Spleen (tissue), 11 donors: ENCODE measurements around the gene KRT39. TPM values are rescaled to one million over a fixed set of nuclear protein-coding genes. Genes with fewer than 3 reads are reported as not detected.

Source experiments
- DNase-seq: peaks from one replicate; pipeline ENCODE4 v3.0.0-alpha.2; 2020
- H3K27ac ChIP-seq, 8 donors: fragments of 200-600 bp; sonication (generic) in 7 of 8; 1 replicate in 4 of 8; 2 replicates in 4 of 8; pipeline versions ENCODE4 v1.5.0 to v1.8.0; 2016 to 2021; ENCODE audit warnings: inconsistent platforms in 4 of 8, mild to moderate bottlenecking in 4 of 8, moderate library complexity in 1 of 8
- H3K27me3 ChIP-seq, 7 donors: fragments of 200-600 bp; sonication (generic) in 6 of 7; replicated peaks in 1 of 7; 1 replicate in 4 of 7; 2 replicates in 3 of 7; pipeline versions ENCODE4 v1.5.0 to v1.8.0; 2016 to 2021; ENCODE audit warnings: inconsistent platforms in 3 of 7, mild to moderate bottlenecking in 1 of 7
- H3K36me3 ChIP-seq, 6 donors: fragments of 200-600 bp; sonication (generic) in 5 of 6; 1 replicate in 4 of 6; 2 replicates in 2 of 6; pipeline versions ENCODE4 v1.5.0 to v1.8.0; 2016 to 2021; ENCODE audit warnings: inconsistent platforms in 2 of 6
- H3K4me1 ChIP-seq, 6 donors: fragments of 200-600 bp; sonication (generic) in 5 of 6; 1 replicate in 3 of 6; 2 replicates in 3 of 6; pipeline versions ENCODE4 v1.5.0 to v1.8.0; 2016 to 2021; ENCODE audit warnings: inconsistent platforms in 3 of 6
- H3K4me3 ChIP-seq, 8 donors: fragments of 200-600 bp; sonication (generic) in 7 of 8; 1 replicate in 4 of 8; 2 replicates in 4 of 8; pipeline versions ENCODE4 v1.5.0 to v1.8.0; 2016 to 2021; ENCODE audit warnings: inconsistent platforms in 4 of 8, mild to moderate bottlenecking in 4 of 8, moderate library complexity in 2 of 8
- H3K9me3 ChIP-seq, 8 donors: fragments of 200-600 bp; sonication (generic) in 7 of 8; 1 replicate in 4 of 8; 2 replicates in 4 of 8; pipeline versions ENCODE4 v1.5.0 to v1.8.0; 2016 to 2021; ENCODE audit warnings: inconsistent platforms in 4 of 8
- POLR2A ChIP-seq, 3 donors: fragments of 450-650 bp; IDR thresholded peaks; one replicate each; pipeline ENCODE4 v1.5.1; 2017; ENCODE audit warnings: antibody characterized with exemption in 3 of 3, mild to moderate bottlenecking in 1 of 3
- POLR2AphosphoS5 ChIP-seq, 3 donors: sonication (generic); formaldehyde crosslinking; IDR thresholded peaks; one replicate each; pipeline ENCODE4 v1.5.1; 2017; ENCODE audit warnings: antibody characterized with exemption in 3 of 3
- WGBS, 5 donors: extraction: QIAGEN DNeasy Blood & Tissue Kit in 3 of 5; methylation state at CpG; one replicate each; pipeline versions ENCODE4 v1.1.5 to v1.1.7; 2013 to 2018; 5-methylcytosine and 5-hydroxymethylcytosine counted together
- intact Hi-C: fragments of 100-400 bp; cut with DNase I; formaldehyde crosslinking; loops from one replicate; pipeline ENCODE4 v1.15.0; 2023; ENCODE audit warnings: low total_unique reads
- polyA plus RNA-seq, 3 donors: library from polyadenylated mRNA; stranded (reverse); fragments of 200-250 nt; gene quantifications; one replicate each; pipeline ENCODE4 v1.2.1, GENCODE V29; 2013
- total RNA-seq, 7 donors: library from RNA; depleted of rRNA in 3 of 7; stranded (reverse); fragments of >200 nt in 3 of 7; fragmentation: NEBNext Ultra II Directional in 4 of 7; extraction: Animal tissue kit (Norgen Biotek cat#: 25700) in 4 of 7; gene quantifications; one replicate each; pipeline versions ENCODE4 v1.1.0 to v1.2.1, GENCODE V29; 2016 to 2021
- TF ChIP-seq, protein P1 (sequence below), 11 experiments: fragments of 200-600 bp in 7 of 11; fragments of 450-650 bp in 4 of 11; sonication (generic) in 4 of 11; IDR thresholded peaks in 8 of 11; conservative IDR thresholded peaks in 3 of 11; 1 replicate in 7 of 11; 2 replicates in 4 of 11; pipeline versions ENCODE4 v1.4.0 to v1.8.0; 2016 to 2021; ENCODE audit warnings: antibody characterized with exemption in 11 of 11, inconsistent platforms in 4 of 11, mild to moderate bottlenecking in 1 of 11
- donor health status: healthy with polysubstance abuse.
- donor health status: DM: no; HTN: no; CAD: no; lungs with moderate emphysema.
- donor health status: DM: no; HTN: no; CAD: no.
- donor health status: Bipolar disorder and iron deficiency.
- donor health status: healthy.
- donor health status: DM: no; HTN: no; CAD: no.
- donor health status: DM: yes; HTN: yes; CAD: no.

Gene KRT39
- total and polyA plus RNA-seq, 10 donors, result not detected

- WGBS, 5 donors, result 48 to 64% (median 54%) methylated on average over 9 of the region's 9 CpGs
- Histone ChIP-seq H3K36me3 (no peaks in the 10 kb centered on the region), H3K4me3 (peak within 1 kb of the TSS in 2 of 8 donors; percentile 12 to 30), H3K4me1 (no peaks in the 10 kb centered on the region), H3K27ac (peak within 1 kb of the TSS in 4 of 8 donors; percentile 17 to 80 (median 49)), H3K9me3 (no peaks in the 10 kb centered on the region), H3K27me3 (peaks cover 0 to 8% (median 0%) of the 10 kb centered on the region in 7 donors)
- intact Hi-C loops, result no loop called here
- DNase-seq, result no peak
- TF ChIP-seq POLR2A (IDR thresholded peaks at IDR 0.05), result no peak
- TF ChIP-seq, protein P1, sequence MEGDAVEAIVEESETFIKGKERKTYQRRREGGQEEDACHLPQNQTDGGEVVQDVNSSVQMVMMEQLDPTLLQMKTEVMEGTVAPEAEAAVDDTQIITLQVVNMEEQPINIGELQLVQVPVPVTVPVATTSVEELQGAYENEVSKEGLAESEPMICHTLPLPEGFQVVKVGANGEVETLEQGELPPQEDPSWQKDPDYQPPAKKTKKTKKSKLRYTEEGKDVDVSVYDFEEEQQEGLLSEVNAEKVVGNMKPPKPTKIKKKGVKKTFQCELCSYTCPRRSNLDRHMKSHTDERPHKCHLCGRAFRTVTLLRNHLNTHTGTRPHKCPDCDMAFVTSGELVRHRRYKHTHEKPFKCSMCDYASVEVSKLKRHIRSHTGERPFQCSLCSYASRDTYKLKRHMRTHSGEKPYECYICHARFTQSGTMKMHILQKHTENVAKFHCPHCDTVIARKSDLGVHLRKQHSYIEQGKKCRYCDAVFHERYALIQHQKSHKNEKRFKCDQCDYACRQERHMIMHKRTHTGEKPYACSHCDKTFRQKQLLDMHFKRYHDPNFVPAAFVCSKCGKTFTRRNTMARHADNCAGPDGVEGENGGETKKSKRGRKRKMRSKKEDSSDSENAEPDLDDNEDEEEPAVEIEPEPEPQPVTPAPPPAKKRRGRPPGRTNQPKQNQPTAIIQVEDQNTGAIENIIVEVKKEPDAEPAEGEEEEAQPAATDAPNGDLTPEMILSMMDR (IDR thresholded peaks at IDR 0.05 in 8 of 11, conservative IDR thresholded peaks at IDR 0.05 in 3 of 11), result no peak
- TF ChIP-seq POLR2AphosphoS5 (IDR thresholded peaks at IDR 0.05), result no peak
These were observed 29.3 kb downstream of the KRT39 start, which contains the start of gene KRT23 for GRCh38 chr17:40937384-40937819. Gene KRT23 (minus strand): TSS chr17:40937646. CDS start chr17:40936603, 1,043 bp downstream.

DNA sequence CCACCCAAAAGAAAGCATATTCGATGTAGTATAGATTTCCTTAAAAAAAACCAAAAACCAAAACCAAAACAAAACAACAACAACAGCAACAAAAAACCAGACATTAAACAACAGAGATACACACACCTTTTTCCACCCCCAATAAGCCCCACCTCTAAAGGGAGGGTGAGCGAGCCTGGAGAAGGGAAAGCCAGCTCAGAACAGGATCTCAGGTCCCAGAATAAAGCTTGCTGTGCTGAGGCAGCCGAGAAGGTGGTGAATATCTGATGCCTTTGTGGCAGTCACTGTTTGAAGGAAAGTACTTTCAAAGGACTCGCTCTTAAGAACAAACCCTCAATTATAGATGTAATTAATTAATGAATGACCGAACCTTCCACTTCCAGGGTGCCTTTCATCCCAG is 29.8 kb downstream of the KRT39 start:
- Histone ChIP-seq H3K27me3 (peaks cover 0 to 8% (median 0%) of the 10 kb centered on the region in 7 donors), H3K36me3 (no peaks in the 10 kb centered on the region), H3K9me3 (no peaks in the 10 kb centered on the region), H3K27ac (peak overlapping the region in 2 of 8 donors; percentile 66 to 80), H3K4me1 (no peaks in the 10 kb centered on the region), H3K4me3 (peak overlapping the region in 1 of 8 donors; percentile 30)
- intact Hi-C loops, result no loop called here
- TF ChIP-seq POLR2A (IDR thresholded peaks at IDR 0.05), result no peak
- no peak for TF ChIP-seq POLR2AphosphoS5 (IDR thresholded peaks at IDR 0.05)
- TF ChIP-seq, protein P1 (IDR thresholded peaks at IDR 0.05 in 8 of 11, conservative IDR thresholded peaks at IDR 0.05 in 3 of 11), result no peak
- 76 to 90% (median 83%) methylated on average over 5 of the region's 5 CpGs for WGBS, 5 donors
- no peak for DNase-seq

- DNase-seq, result peak; percentile 67
- Histone ChIP-seq H3K4me1 (no peaks in the 10 kb centered on the region), H3K9me3 (no peaks in the 10 kb centered on the region), H3K27ac (peak overlapping the region in 4 of 8 donors; percentile 17 to 80 (median 49)), H3K36me3 (no peaks in the 10 kb centered on the region), H3K4me3 (peak overlapping the region in 2 of 8 donors; percentile 12 to 30), H3K27me3 (peaks cover 0 to 8% (median 0%) of the 10 kb centered on the region in 7 donors)
- 77 to 89% (median 80%) methylated on average over 15 to 19 of the region's 19 CpGs for WGBS, 5 donors
- intact Hi-C loops, result no loop called here
- TF ChIP-seq POLR2AphosphoS5 (IDR thresholded peaks at IDR 0.05), result no peak
- TF ChIP-seq, protein P1 (IDR thresholded peaks at IDR 0.05 in 8 of 11, conservative IDR thresholded peaks at IDR 0.05 in 3 of 11), result no peak
- no peak for TF ChIP-seq POLR2A (IDR thresholded peaks at IDR 0.05)
These were observed 30.2 kb downstream of the KRT39 start for GRCh38 chr17:40936437-40936971.

- TF ChIP-seq POLR2AphosphoS5 (IDR thresholded peaks at IDR 0.05), result no peak
- TF ChIP-seq POLR2A (IDR thresholded peaks at IDR 0.05), result no peak
- TF ChIP-seq, protein P1 (IDR thresholded peaks at IDR 0.05 in 8 of 11, conservative IDR thresholded peaks at IDR 0.05 in 3 of 11), result no peak
- peak overlapping the region in 4 of 8 donors; percentile 32 to 80 (median 52) for H3K27ac ChIP-seq
- peak overlapping the region in 2 of 8 donors; percentile 12 to 30 for H3K4me3 ChIP-seq
- intact Hi-C loops, result no loop called here
- peaks cover 0 to 8% (median 0%) of the 10 kb centered on the region in 7 donors for H3K27me3 ChIP-seq
- no peaks in the 10 kb centered on the region for H3K9me3 ChIP-seq
- H3K4me1 ChIP-seq, result no peaks in the 10 kb centered on the region
- no peak for DNase-seq
- WGBS, 5 donors, result 74 to 90% (median 85%) methylated on average over 3 of the region's 3 CpGs
- no peaks in the 10 kb centered on the region for H3K36me3 ChIP-seq
These were observed 31.1 kb downstream of the KRT39 start for GRCh38 chr17:40935624-40936023.
